GM18861 (cell line): ENCODE results near the gene DBN1.
"Not testable (repeated sequence)": the region's sequence is repeated elsewhere in the genome, so short reads cannot be mapped to it uniquely, and the experiment has no call there.

Experiments
- ATAC-seq: cut with Tn5 transposase; IDR thresholded peaks from one replicate; pipeline ENCODE4 v1.9.1; 2021; ENCODE audit not compliant: unreplicated experiment

The DBN1 gene

DNA sequence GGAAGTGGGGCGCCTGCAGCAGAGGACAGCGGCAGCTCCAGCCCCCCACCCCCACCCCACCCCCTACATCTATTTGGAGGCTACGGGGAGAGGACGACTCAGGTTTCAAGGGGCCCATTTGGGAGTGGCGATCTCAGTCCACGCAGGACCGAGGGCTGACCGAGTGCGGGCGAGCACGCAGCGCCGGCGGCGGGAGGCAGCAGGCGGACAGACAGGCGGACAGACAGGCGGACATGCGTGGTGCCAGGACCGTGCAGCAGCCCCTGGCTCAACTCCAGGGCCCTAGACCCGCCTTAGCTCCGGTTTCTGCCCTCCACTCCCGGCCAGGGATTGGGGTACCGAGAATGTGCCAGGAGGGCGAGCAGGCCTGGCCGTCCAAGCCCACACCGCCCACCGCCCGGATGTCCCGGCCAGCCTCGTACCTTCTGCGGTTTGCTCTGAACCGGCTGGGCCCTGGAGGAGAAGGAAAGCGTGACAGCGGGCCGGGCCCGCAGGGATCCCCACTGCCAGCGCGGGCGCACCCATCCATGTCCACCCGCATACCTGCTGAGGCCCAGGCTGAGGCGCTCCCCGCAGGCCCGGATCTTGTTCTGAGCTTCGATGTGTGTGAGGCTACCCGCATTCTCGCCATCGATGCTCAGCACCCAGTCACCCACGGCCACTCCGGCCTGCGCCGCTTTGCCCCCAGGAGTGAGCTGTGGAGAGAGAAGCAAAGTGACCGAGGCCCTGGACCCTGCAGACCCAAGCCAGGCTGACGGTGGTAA lies 18.7 kb upstream of the DBN1 start:
- ATAC-seq = no peak

DNA sequence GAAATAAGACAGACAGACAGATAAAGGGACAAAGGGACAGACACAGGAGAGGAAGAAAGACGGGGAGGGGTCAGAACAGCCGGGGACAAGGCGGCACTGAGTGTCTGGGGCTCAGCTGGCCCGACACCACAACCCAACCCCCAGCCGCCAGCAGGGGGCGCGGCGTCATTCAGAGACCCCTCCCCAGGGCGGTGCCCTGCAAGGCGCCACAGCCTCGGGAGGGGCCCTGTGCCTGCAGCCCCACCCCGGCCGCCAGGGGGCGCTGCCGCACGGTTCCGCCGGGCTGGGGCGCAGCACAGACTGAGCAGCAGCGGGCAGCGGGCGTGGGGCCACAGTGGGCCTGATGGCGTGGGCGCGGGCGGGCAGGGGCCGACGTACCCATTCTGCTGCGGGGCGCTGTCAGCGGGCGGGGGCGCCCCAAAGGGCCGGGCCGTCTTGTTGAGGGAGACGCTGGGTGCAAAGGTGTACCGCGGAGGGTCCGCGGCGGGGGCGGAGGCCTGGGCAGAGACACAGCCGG lies 18.1 kb upstream of the DBN1 start:
- no peak for ATAC-seq

DNA sequence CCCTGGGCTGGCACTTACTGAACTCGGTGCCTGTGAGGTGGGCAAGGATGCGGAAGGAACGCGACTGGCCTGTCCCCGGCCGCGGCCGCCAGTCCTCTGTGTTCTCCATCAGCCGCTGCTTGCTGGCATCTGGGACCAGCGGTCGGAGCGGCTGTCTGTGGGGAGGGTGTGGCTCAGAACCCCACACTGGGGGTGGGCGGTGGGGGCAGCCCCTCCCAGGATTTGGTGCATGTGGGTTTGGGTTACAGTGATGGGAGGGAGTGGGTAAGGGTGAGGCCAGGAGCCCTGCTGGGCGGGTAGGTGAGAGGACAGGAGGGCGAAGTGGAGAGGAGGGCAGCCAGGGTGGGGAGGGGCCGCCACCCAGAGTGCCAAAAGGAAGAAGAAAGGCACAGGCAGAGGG lies 17.6 kb upstream of the DBN1 start:
- ATAC-seq = no peak

DNA sequence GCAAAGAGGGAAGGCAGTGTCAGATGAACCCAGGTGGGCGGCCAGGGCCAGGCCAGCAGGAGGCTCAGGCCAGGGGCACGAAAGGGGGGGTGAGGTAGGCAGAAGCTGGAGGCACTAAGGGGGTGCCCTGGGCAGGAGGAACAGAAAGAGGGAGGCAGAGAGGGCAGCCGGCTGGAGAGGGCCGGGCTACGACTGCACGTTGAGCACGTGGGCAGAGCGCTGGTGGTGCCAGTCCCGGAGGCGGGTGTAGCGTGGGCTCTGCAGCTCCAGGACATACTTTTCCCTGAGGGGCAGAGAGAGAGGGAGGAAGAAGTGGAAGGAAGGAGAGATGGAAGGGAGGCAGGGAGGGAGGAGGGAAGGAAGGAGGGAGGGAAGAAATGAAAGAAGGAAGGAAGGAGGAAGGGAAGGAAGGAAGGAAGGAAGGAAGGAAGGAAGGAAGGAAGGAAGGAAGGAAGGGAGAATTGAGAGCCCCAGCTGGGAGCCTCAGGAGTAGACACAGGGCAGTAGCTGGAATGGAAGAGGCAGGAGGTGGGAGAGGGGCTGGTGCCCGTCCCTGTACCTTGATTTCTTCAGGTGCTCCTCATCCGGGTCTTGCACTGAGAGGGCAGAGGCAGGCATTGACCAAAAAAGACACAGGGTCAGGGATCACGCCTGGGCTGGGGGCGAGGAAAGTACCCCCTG lies 17.0 kb upstream of the DBN1 start:
- no peak for ATAC-seq

DNA sequence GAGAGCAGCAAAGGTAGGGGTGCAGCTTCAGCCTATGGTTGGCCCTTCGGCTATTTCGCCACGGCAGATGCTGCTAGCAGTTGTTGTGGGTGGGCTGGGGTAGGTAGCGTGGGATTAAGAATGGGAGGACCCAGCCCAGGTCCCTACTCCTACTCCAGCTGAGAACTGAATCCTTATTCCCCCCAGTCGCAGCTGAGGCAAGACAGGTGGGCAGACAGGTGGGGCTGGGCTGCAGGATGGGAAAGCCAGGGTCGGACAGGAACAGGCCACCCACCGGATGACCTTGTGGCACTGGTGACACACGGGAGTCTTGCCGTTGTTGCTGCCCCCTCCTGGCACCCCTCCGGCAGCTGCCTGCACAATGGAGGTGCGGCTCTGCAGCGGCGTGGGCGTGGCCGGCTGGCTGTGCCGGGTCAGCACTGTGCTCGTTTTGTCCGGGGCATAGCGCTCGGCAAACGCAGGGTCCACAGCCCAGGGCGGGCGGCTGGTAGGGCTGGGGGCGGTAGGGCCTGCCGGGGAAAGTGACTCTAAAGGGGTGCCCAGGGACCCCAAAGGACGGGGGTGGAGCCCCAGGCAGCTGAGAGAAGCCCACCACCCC lies 15.8 kb upstream of the DBN1 start:
- no peak for ATAC-seq

DNA sequence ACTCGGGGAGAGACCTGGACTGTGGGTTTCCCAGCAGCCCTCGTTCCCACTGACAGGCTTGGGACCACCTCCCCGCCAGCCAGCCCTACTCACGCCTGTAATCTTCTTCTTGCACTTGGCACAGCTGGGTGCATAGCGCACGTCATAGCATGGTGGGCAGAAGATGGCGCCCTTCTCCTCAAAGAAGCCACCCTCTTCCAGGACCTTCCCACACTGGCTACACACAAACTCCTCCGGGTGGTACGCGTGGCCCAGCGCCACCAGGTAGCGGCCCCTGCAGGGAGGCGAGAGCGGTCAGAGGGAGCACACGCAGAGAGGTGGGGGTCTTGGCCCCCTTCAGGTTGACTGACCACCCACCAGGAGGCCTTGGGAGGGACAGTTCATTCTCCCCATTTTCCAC lies 14.5 kb upstream of the DBN1 start:
- ATAC-seq = no peak

DNA sequence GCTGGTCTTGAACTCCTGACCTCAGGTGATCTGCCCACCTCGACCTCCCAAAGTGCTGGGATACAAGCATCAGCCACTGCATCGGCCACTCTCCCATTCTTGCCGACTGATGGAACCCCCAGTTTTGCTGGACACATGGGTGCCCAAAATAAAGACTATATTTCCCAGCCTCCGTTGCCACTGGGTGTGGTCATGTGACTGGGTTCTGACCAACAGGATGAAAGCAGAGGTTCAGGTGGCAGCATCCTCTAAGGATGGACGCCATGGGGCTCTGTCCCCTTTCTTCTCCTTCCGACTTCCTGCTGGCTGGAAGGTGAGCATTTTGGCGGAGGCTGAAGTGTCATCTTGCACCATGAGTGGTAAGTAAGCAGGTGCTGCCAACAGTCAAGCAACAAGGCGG lies 13.7 kb upstream of the DBN1 start:
- no peak for ATAC-seq

DNA sequence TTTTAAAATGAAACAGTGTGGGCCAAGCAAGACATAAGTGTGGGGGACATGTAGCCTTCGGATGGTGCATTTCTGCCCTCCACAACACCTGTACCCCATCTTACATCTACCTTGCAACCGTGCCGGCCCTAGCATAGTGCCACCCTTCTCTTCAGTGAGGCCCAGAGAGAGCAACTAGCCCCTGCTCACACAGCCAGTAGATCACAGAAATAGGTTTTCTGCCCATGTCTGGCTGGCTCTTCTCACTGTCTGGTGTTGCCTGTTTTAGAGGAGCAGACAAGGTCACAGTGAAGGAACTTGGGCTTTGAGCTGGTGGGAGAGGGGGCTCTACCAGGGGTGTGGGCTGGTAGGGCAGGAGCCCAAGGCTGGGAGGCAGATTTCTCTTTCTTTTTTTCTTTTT lies 12.8 kb upstream of the DBN1 start:
- no peak for ATAC-seq

DNA sequence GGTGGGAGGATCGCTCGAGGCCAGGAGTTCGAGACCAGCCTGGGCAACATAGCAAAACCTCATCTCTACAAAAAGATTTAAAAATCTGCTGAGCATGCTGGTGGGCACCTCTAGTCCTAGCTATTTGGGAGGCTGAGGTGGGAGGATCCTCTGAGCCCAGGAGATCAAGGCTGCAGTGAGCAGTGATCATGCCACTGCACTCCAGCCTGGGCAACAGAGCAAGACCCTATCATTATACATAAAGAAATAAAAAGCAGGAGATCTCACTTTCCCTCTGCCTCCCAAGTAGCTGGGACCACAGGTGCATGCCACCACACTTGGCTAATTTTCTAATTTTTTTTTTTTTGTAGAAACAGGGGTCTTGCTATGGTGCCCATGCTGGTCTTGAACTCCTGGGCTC lies 12.3 kb upstream of the DBN1 start:
- not testable (repeated sequence) for ATAC-seq

DNA sequence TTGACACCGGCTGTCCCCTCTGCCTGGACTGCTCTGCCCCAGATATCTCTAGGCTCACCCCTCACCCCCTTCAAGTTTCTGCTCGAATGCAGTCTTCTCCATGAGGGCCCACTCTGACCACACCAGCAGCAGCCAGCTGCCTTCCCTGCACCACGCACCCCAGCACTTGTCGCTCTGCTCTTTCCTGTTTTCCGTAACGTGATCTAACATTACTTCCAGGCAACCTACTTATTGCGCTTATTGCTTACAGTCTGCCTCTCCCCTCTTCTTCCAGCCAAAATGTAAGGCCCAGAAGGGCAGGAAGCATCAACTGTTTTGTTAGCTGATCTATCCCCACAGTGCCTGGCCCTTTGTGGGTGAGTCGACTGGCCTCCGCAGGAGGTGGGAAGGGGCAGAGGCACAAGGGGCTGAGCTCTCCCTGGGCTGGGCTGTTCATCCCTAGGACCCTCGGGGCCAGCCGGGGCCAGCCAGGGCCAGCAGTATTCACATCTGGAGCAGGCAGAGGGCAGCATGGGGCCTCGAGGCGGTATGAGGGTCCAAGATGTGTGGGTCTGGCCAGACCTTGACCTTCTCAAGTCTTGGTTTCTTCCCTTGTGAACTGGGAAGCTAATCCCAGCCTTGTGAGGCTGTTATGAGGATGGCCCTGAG lies 11.6 kb upstream of the DBN1 start:
- ATAC-seq = no peak

DNA sequence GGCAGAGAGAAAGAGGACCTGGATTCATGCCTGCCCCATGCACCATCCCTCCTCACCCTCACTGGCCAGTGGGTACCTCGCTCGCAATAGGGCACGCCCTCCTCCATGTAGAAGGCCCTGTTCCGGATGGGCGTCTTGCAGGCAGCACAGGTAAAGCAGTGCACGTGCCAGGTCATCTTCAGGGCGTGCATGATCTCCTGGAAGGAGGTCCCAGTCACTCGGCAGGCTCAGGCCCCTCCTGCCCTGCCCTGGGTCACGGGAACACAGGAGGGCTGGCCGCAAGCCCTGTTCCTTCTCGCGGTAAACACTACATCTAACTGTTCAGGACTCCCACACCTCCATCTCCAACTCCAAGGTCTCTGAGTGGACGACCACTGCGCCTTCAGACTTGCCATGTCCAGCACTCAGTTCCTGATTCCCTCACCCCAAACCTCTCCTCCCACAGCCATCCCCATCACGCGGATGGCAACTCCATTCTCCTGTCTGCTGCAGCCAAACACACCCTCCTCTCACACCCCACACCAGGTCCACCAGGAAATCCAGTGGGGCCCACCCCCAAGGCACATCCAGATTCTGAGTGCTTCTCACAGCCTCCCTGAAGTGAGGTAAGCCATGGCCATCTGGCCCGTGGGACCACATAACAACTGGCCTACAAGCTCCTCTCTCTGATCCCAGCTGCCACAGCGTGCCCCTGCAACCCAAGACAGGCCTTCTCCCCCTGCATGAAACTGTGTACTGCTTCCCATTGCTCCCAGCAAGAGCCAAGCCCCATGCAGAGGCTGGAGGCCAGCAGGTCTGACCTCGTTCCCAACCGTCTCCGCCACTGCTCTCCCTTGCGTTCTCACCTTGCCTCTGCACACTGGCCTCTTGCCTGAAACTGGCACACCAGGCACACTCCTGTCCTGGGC lies 10.8 kb upstream of the DBN1 start:
- ATAC-seq = no peak

DNA sequence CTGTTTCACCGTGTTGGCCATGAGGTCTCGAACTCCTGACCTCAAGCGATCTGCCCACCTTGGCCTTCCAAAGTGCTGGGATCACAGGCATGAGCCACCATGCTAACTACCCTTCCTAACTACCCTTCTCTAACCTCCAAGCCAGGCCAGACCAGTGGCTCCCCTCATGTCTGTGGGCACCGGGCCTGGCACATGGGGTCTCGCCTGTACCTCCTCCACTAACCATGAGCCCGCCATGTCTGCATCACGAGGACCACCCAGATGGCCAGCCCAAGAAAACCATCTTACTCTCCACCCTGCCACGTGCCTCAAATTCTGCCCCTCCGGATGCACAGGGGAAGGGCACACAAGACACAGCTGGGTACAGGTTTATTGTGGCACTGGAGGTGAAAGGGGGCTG lies 9.6 kb upstream of the DBN1 start:
- no peak for ATAC-seq

DNA sequence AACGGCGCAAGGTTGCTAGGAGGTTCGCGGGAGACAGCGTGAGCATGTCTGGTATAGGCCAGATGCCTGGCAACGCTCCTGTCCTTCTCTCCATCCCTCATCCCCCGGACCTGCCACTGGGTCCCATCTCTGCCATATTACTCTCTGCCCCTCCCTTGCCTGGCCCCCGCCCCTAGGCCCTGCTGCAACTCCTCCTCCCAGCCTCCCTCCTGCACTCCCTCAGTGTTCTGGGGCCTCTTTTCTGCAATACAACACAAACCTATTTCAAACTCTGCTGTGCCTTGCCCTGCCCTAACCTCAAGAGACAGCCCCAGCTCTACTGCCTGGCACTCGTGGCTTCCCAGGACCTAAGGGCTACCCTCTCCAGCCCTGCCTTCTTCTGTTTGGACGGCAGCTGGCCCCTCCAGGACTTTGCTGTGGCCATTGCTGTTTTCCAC lies 8.9 kb upstream of the DBN1 start:
- ATAC-seq = no peak

DNA sequence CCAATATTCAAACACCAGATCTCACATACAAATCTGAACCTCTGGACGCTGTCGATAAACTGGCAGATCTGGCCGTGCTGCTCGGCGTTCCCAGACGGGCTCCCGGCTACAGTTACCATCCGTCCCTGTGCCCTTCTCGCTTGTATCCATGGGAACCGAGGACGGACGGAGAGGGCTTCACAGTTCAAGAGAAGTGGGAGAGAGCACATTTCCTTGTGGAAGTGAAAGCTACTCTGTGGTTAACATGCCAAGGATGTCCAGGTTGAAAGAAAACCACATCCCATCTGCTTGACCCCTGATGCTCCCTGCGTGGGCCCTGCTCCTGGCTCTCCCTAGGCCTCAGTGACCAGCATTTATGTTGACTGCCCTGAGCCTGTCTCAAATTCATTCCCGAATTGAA lies 6.3 kb upstream of the DBN1 start:
- ATAC-seq = no peak

DNA sequence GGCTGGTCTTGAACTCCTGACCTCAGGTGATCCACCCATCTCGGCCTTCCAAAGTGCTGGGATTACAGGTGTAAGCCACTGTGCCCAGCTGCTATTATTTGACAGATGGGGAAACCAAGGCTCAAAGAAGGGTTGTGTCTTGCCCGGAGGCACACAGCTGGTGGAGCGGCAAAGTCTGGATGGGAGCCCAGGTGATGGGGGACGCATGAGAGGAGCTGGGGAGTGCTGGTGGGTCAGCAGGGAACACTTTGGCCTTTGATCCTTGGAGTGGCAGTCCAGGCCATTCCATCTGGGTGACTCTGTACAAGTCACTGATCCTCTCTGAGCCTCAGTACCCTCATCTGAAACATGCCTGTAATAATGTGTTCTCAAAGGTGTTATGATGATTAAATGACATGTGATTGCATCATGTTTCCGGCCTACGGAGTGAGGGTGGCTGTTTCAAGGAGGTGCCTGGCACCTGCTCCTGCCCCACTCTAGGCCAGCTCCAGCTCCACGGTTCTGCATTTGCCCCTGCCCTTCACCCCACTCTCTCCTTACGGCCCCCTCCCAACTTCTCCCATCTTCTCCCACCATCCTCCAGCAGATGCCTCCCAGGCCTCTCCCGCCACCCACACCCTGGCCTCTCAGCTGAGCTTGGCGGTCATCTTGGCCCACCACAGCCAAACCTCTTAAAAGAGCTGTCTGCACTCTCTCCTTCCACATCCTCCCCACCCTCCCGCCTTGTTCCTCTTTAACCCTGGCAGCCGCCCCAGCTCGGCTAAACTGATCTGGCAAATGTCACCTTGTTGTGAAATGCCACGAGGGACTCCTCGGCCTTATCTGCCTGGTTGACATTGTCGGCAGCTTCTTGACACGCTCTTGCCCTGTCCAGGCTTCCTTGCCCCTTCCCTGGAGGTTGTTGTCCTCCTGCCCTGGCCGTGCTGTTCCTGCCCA lies 5.5 kb upstream of the DBN1 start:
- no peak for ATAC-seq

DNA sequence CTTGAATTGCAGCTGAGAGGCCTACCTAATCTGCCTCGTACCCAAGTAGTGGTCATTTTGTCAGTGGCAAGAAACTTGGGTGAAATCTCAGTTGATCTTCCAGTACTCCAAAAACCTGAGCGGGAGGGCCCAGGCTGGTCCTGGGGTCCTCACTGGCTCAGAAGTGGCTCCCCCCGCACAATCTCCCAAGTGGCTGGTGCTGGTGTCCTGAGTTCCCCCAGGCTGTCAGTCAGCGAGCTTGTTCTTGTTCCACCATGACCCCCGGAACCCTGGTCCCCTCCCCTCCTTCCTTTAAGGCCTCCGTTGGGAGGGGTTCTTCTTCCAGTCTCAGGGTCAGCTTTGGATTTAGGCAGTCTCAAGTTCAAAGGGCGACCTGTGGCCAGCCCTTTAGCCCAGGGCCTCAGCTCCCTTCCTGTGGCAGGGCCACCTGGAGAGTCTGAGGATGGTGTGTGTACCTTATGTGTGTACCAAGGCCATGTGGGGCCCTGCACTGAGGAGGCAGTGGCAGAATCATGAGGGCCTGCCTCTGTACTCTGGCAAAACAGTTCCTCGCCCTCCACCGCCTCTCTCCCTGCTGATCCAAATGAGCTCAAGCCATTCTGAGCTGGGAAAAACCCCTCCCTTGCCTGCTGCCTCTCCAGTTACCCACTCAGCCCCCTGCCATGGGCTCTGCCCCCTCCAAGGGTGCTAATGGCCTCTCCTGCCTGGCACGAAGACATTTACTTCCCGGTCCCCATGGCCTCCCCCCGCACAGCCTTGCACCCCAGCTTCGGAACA lies 4.5 kb upstream of the DBN1 start:
- no peak for ATAC-seq

DNA sequence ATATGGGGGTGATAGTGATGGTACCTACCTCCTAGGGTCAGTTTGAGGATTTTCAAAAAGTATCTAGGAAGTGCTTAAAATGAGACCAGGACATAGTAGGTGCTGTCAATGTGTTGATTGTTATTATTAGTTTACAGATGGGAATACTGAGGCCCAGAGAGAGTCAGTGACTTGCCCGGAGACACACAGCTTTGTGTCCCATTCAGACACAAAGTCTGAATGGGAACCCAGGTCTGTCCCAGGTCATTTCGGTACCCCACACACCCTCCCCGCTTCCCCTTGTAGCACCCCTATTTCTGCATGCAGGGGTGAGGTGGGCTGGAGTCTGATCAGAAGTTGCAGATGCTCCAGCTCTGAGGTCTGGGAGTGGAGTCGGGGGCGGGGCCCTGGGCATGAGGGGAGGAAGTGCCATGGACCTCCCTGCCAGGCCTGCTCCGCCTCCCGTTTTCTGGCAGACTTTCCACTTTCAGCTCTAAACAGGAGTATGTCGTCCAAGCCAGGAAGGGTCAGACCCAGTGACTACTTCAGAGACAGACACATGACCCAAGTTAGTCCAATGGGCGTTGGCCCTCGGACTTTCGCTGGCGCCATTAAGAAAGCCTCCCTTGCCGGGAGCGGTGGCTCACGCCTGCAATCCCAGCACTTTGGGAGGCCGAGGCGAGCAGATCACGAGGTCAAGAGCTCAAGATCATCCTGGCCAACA lies 3.2 kb upstream of the DBN1 start:
- no peak for ATAC-seq
